ENCODE measurements around the gene TIMM10B. TPM values are rescaled to one million over a fixed set of nuclear protein-coding genes. Genes with fewer than 3 reads are reported as not detected.

TIMM10B gene
- total and polyA plus RNA-seq, 11 donors = 9.5 to 26.9 (median 16.1) TPM

DNA sequence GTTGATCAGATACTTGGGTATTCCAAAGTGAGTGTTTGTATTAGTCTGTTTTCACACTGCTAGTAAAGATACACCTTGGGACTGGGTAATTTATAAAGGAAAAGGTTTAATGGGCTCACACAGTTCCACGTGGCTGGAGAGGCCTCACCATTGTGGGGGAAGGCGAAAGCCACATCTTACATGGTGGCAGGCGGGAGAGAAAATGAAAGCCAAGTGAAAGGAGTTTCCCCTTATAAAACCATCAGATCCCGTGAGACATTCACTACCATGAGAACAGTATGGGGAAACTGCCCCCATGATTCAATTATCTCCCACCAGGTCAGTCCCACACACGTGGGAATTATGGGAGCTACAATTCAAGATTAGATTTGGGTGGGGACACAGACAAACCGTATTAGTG lies 7.0 kb downstream of the TIMM10B start:
- DNase-seq (no peak), ATAC-seq (no peak)
- no peaks in the 10 kb centered on the region for H3K9me3 ChIP-seq
- H3K4me1 ChIP-seq = peaks cover 0 to 5% (median 0%) of the 10 kb centered on the region in 12 donors
- no peaks in the 10 kb centered on the region for H3K27me3 ChIP-seq
- 86 to 90% (median 89%) methylated on average over 6 of the region's 6 CpGs for WGBS, 4 donors
- peaks cover 0 to 98% (median 78%) of the 10 kb centered on the region in 9 donors for H3K36me3 ChIP-seq
- no peak overlapping the region for H3K27ac ChIP-seq
- intact Hi-C loops (cut with DNase I) = loop anchor here in 1 of 10 donors (10.0 kb wide), 1 partner anchor 104 kb away; no protein-coding TSS in a partner anchor
- TF ChIP-seq CTCF (IDR thresholded peaks at IDR 0.05) (no peak), POLR2A (IDR thresholded peaks at IDR 0.05) (no peak)
- no peak overlapping the region for H3K4me3 ChIP-seq

- intact Hi-C loops (cut with DNase I) = loop anchor here in 1 of 10 donors (10.0 kb wide), 1 partner anchor 104 kb away; no protein-coding TSS in a partner anchor
- Histone ChIP-seq H3K27ac (no peak overlapping the region), H3K9me3 (no peaks in the 10 kb centered on the region), H3K4me1 (no peaks in the 10 kb centered on the region), H3K27me3 (no peaks in the 10 kb centered on the region), H3K36me3 (peaks cover 0 to 96% (median 73%) of the 10 kb centered on the region in 9 donors), H3K4me3 (no peak overlapping the region)
- no peak for TF ChIP-seq POLR2A (IDR thresholded peaks at IDR 0.05)
- no peak for TF ChIP-seq CTCF (IDR thresholded peaks at IDR 0.05)
- ATAC-seq (no peak), DNase-seq (no peak)
- WGBS, 4 donors = 93 to 97% (median 95%) methylated on average over 3 of the region's 3 CpGs
Measured at GRCh38 chr11:6488821-6489220, 7.5 kb downstream of the TIMM10B start.

- H3K4me1 ChIP-seq = no peaks in the 10 kb centered on the region
- TF ChIP-seq CTCF (IDR thresholded peaks at IDR 0.05) = no peak
- TF ChIP-seq POLR2A (IDR thresholded peaks at IDR 0.05) = no peak
- no peaks in the 10 kb centered on the region for H3K9me3 ChIP-seq
- peaks cover 0 to 97% (median 68%) of the 10 kb centered on the region in 9 donors for H3K36me3 ChIP-seq
- WGBS, 4 donors = 86 to 92% (median 88%) methylated on average over 4 of the region's 4 CpGs
- intact Hi-C loops (cut with DNase I) = loop anchor here in 1 of 10 donors (10.0 kb wide), 1 partner anchor 105 kb away; no protein-coding TSS in a partner anchor
- DNase-seq (no peak), ATAC-seq (no peak)
- H3K4me3 ChIP-seq = no peak overlapping the region
- H3K27ac ChIP-seq = no peak overlapping the region
- no peaks in the 10 kb centered on the region for H3K27me3 ChIP-seq
Measured at GRCh38 chr11:6489306-6489705, 8.0 kb downstream of the TIMM10B start.

GRCh38 chr11:6497069-6497839 lies 16.0 kb downstream of the TIMM10B start, which contains the start of gene DNHD1:
TSS of gene DNHD1 (plus strand) at chr11:6497280. CDS start at chr11:6498216, 936 bp downstream.
- peak within 1 kb of the TSS in 4 of 12 donors; percentile 22 to 41 (median 32) for H3K27ac ChIP-seq
- H3K9me3 ChIP-seq = no peaks in the 10 kb centered on the region
- TF ChIP-seq CTCF (IDR thresholded peaks at IDR 0.05) (no peak), POLR2A (IDR thresholded peaks at IDR 0.05) (no peak)
- WGBS, 4 donors = 43 to 55% (median 53%) methylated on average over 32 to 33 of the region's 33 CpGs
- ATAC-seq (peak; percentile 35 to 70 (median 56)), DNase-seq (peak in 2 of 5 donors; percentile 48 to 57)
- peaks cover 0 to 52% (median 27%) of the 10 kb centered on the region in 9 donors for H3K36me3 ChIP-seq
- no peaks in the 10 kb centered on the region for H3K27me3 ChIP-seq
- intact Hi-C loops (cut with DNase I) = loop anchor here in 1 of 10 donors (5.0 kb wide), 1 partner anchor 120 kb away; no protein-coding TSS in a partner anchor
- peaks cover 0 to 19% (median 0%) of the 10 kb centered on the region in 12 donors for H3K4me1 ChIP-seq
- H3K4me3 ChIP-seq = peak within 1 kb of the TSS in 8 of 12 donors; percentile 4 to 43 (median 25)

All from heart left ventricle (tissue), 16 donors.